A549 (cell line): Measurements from ENCODE around the gene DBET.

Source experiments
- CBX2 ChIP-seq: fragments of 200-600 bp; sonication (generic); IDR thresholded peaks from 2 replicates; pipeline ENCODE4 v1.6.1; 2016; ENCODE audit warnings: low read depth, mild to moderate bottlenecking, borderline replicate concordance
- CEBPB ChIP-seq, 2 experiments: fragments of >200 bp in 1 of 2; sonication (Bioruptor Twin) in 1 of 2; formaldehyde crosslinking in 1 of 2; IDR thresholded peaks; 2 replicates each; pipeline ENCODE4 v1.6.1; 2012 to 2016
- EP300 ChIP-seq, 2 experiments: fragments of >200 bp; sonication (Bioruptor Twin); formaldehyde crosslinking; IDR thresholded peaks; 2 replicates in 1 of 2; 3 replicates in 1 of 2; pipeline ENCODE4 v1.6.1; 2016 to 2017
- JUNB ChIP-seq: fragments of >200 bp; sonication (Bioruptor Twin); formaldehyde crosslinking; IDR thresholded peaks from 2 replicates; pipeline ENCODE4 v1.6.1; 2016
- POLR2A ChIP-seq: IDR thresholded peaks from 2 replicates; pipeline ENCODE4 v1.6.1; 2012; ENCODE audit warnings: mild to moderate bottlenecking, low read length
- RNF2 ChIP-seq: fragments of 200-600 bp; sonication (generic); IDR thresholded peaks from 2 replicates; pipeline ENCODE4 v1.6.1; 2016; ENCODE audit warnings: low read depth, mild to moderate bottlenecking, antibody characterized with exemption, moderate library complexity, borderline replicate concordance
- SREBF2 ChIP-seq: fragments of 450-650 bp; IDR thresholded peaks from 2 replicates; pipeline ENCODE4 v1.6.1; 2014; ENCODE audit warnings: mild to moderate bottlenecking, moderate library complexity
- TP53 ChIP-seq: fragments of 250-450 bp; sonication (Bioruptor Pico); IDR thresholded peaks from 2 replicates; pipeline ENCODE4 v1.5.0; 2021; ENCODE audit warnings: mild to moderate bottlenecking, moderate library complexity
- ZFP36 ChIP-seq: fragments of 450-650 bp; IDR thresholded peaks from 2 replicates; pipeline ENCODE4 v1.6.1; 2014; ENCODE audit warnings: borderline replicate concordance; ENCODE audit not compliant: partially characterized antibody
- TF ChIP-seq, protein P1 (sequence below): fragments of >200 bp; sonication (Bioruptor Twin); formaldehyde crosslinking; IDR thresholded peaks from 3 replicates; pipeline ENCODE4 v1.5.1; 2016
- TF ChIP-seq, protein P2 (sequence below): fragments of >200 bp; sonication (Bioruptor Twin); formaldehyde crosslinking; IDR thresholded peaks from 3 replicates; pipeline ENCODE4 v1.6.1; 2016
- TF ChIP-seq, protein P3 (sequence below): fragments of >200 bp; sonication (Bioruptor Twin); formaldehyde crosslinking; IDR thresholded peaks from 2 replicates; pipeline ENCODE4 v1.6.1; 2016
- TF ChIP-seq, protein P4 (sequence below): fragments of 200-600 bp; sonication (generic); IDR thresholded peaks from 2 replicates; pipeline ENCODE4 v1.6.1; 2016; ENCODE audit warnings: antibody characterized with exemption, mild to moderate bottlenecking, moderate library complexity
- TF ChIP-seq, protein P5 (sequence below): fragments of 450-650 bp; IDR thresholded peaks from 2 replicates; pipeline ENCODE4 v1.6.1; 2014; ENCODE audit warnings: antibody characterized with exemption

- TF ChIP-seq, protein P1, sequence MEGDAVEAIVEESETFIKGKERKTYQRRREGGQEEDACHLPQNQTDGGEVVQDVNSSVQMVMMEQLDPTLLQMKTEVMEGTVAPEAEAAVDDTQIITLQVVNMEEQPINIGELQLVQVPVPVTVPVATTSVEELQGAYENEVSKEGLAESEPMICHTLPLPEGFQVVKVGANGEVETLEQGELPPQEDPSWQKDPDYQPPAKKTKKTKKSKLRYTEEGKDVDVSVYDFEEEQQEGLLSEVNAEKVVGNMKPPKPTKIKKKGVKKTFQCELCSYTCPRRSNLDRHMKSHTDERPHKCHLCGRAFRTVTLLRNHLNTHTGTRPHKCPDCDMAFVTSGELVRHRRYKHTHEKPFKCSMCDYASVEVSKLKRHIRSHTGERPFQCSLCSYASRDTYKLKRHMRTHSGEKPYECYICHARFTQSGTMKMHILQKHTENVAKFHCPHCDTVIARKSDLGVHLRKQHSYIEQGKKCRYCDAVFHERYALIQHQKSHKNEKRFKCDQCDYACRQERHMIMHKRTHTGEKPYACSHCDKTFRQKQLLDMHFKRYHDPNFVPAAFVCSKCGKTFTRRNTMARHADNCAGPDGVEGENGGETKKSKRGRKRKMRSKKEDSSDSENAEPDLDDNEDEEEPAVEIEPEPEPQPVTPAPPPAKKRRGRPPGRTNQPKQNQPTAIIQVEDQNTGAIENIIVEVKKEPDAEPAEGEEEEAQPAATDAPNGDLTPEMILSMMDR, result no peak
- peak; percentile 34; the same call in 1 of the 2 replicates for TF ChIP-seq POLR2A
- TF ChIP-seq, protein P2, sequence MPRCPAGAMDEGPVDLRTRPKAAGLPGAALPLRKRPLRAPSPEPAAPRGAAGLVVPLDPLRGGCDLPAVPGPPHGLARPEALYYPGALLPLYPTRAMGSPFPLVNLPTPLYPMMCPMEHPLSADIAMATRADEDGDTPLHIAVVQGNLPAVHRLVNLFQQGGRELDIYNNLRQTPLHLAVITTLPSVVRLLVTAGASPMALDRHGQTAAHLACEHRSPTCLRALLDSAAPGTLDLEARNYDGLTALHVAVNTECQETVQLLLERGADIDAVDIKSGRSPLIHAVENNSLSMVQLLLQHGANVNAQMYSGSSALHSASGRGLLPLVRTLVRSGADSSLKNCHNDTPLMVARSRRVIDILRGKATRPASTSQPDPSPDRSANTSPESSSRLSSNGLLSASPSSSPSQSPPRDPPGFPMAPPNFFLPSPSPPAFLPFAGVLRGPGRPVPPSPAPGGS, result no peak
- TF ChIP-seq SREBF2, result no peak
- TF ChIP-seq, protein P3, sequence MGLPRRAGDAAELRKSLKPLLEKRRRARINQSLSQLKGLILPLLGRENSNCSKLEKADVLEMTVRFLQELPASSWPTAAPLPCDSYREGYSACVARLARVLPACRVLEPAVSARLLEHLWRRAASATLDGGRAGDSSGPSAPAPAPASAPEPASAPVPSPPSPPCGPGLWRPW, result no peak
- TF ChIP-seq, protein P4, sequence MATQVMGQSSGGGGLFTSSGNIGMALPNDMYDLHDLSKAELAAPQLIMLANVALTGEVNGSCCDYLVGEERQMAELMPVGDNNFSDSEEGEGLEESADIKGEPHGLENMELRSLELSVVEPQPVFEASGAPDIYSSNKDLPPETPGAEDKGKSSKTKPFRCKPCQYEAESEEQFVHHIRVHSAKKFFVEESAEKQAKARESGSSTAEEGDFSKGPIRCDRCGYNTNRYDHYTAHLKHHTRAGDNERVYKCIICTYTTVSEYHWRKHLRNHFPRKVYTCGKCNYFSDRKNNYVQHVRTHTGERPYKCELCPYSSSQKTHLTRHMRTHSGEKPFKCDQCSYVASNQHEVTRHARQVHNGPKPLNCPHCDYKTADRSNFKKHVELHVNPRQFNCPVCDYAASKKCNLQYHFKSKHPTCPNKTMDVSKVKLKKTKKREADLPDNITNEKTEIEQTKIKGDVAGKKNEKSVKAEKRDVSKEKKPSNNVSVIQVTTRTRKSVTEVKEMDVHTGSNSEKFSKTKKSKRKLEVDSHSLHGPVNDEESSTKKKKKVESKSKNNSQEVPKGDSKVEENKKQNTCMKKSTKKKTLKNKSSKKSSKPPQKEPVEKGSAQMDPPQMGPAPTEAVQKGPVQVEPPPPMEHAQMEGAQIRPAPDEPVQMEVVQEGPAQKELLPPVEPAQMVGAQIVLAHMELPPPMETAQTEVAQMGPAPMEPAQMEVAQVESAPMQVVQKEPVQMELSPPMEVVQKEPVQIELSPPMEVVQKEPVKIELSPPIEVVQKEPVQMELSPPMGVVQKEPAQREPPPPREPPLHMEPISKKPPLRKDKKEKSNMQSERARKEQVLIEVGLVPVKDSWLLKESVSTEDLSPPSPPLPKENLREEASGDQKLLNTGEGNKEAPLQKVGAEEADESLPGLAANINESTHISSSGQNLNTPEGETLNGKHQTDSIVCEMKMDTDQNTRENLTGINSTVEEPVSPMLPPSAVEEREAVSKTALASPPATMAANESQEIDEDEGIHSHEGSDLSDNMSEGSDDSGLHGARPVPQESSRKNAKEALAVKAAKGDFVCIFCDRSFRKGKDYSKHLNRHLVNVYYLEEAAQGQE, result no peak
- no peak for TF ChIP-seq ZFP36
- no peak for TF ChIP-seq EP300 (IDR thresholded peaks at IDR 0.05)
- no peak for TF ChIP-seq CBX2
- TF ChIP-seq TP53 (CRISPR knock-in tag), result no peak
- TF ChIP-seq, protein P5, sequence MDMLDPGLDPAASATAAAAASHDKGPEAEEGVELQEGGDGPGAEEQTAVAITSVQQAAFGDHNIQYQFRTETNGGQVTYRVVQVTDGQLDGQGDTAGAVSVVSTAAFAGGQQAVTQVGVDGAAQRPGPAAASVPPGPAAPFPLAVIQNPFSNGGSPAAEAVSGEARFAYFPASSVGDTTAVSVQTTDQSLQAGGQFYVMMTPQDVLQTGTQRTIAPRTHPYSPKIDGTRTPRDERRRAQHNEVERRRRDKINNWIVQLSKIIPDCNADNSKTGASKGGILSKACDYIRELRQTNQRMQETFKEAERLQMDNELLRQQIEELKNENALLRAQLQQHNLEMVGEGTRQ, result no peak
- no peak for TF ChIP-seq RNF2
- TF ChIP-seq JUNB, result no peak
- TF ChIP-seq CEBPB (IDR thresholded peaks at IDR 0.05), result no peak
Observed at GRCh38 chr4:190020790-190021717, 43.2 kb upstream of the DBET start.
